Testis (tissue), 3 donors: Measurements from ENCODE around the gene XPC. TPM values are rescaled to one million over a fixed set of nuclear protein-coding genes. Genes with fewer than 3 reads are reported as not detected.

Experiments used
- DNase-seq: peaks from one replicate; pipeline ENCODE4 v3.0.0-alpha.2; 2019
- H3K27ac ChIP-seq, 2 donors: fragments of 200-600 bp; sonication (generic); one replicate each; pipeline ENCODE4 v1.5.1; 2019
- H3K27me3 ChIP-seq: fragments of 200-600 bp; sonication (generic); one replicate; pipeline ENCODE4 v1.5.1; 2019
- H3K36me3 ChIP-seq: fragments of 200-600 bp; sonication (generic); one replicate; pipeline ENCODE4 v1.5.1; 2017; ENCODE audit warnings: low read depth; ENCODE audit errors: missing control alignments
- H3K4me1 ChIP-seq: fragments of 200-600 bp; sonication (generic); one replicate; pipeline ENCODE4 v1.5.1; 2019
- H3K4me3 ChIP-seq, 2 donors: fragments of 200-600 bp; sonication (generic); one replicate each; pipeline ENCODE4 v1.5.1; 2017 to 2019
- H3K9me3 ChIP-seq: fragments of 200-600 bp; sonication (generic); one replicate; pipeline ENCODE4 v1.5.1; 2017
- CTCF ChIP-seq, 3 experiments: fragments of 450-650 bp in 2 of 3; fragments of 200-600 bp in 1 of 3; sonication (generic) in 1 of 3; IDR thresholded peaks; one replicate each; pipeline ENCODE4 v1.5.1; 2016 to 2019; ENCODE audit warnings: antibody characterized with exemption in 3 of 3, mild to moderate bottlenecking in 2 of 3, moderate library complexity in 1 of 3
- POLR2A ChIP-seq: fragments of 450-650 bp; IDR thresholded peaks from one replicate; pipeline ENCODE4 v1.6.1; 2017; ENCODE audit warnings: antibody characterized with exemption, mild to moderate bottlenecking, moderate library complexity
- WGBS, 2 donors: methylation state at CpG; one replicate each; pipeline ENCODE4 v1.1.5; 2018; 5-methylcytosine and 5-hydroxymethylcytosine counted together
- intact Hi-C: fragments of 100-400 bp; cut with DNase I; formaldehyde crosslinking; loops from one replicate; pipeline ENCODE4 v1.15.1; 2023; ENCODE audit warnings: low total_unique reads
- polyA plus RNA-seq: library from polyadenylated mRNA; stranded (reverse); fragments of 350-450 nt; fragmentation: Illumina TruSeq; extraction: RNeasy Lipid Tissue Mini Kit (QIAGEN cat#74804); gene quantifications from one replicate; pipeline ENCODE4 v1.2.3, GENCODE V29; 2014; ENCODE audit warnings: low read depth, low replicate concordance; ENCODE audit not compliant: insufficient read depth
- total RNA-seq, 2 donors: library from RNA; depleted of rRNA; stranded (reverse); fragments of >200 nt; gene quantifications; one replicate each; pipeline ENCODE4 v1.2.3, GENCODE V29; 2016

XPC gene
- total and polyA plus RNA-seq, 3 donors from 2014 or later: 25.1 to 54.1 (median 48.7) TPM

GRCh38 chr3:14126017-14126886 lies 52.1 kb downstream of the XPC start:
- intact Hi-C loops: loop anchor here (5.0 kb wide), 1 partner anchor 56 kb away; no protein-coding TSS in a partner anchor
- Histone ChIP-seq H3K27ac (peak overlapping the region; percentile 84 to 86), H3K27me3 (no peaks in the 10 kb centered on the region), H3K36me3 (peaks cover 6% of the 10 kb centered on the region), H3K9me3 (no peaks in the 10 kb centered on the region), H3K4me1 (peaks cover 26% of the 10 kb centered on the region), H3K4me3 (peak overlapping the region; percentile 69 to 92)
- TF ChIP-seq POLR2A: no peak
- TF ChIP-seq CTCF (IDR thresholded peaks at IDR 0.05): no peak
- DNase-seq: no peak
- WGBS, 2 donors: 30% methylated on average over 9 to 11 of the region's 11 CpGs

- no peaks in the 10 kb centered on the region for H3K9me3 ChIP-seq
- peaks cover 26% of the 10 kb centered on the region for H3K4me1 ChIP-seq
- peak overlapping the region; percentile 84 to 86 for H3K27ac ChIP-seq
- WGBS, 2 donors: 1% methylated on average over 25 to 44 of the region's 44 CpGs
- H3K36me3 ChIP-seq: no peaks in the 10 kb centered on the region
- no peak for TF ChIP-seq POLR2A
- TF ChIP-seq CTCF (IDR thresholded peaks at IDR 0.05): no peak
- DNase-seq: peak; percentile 60
- intact Hi-C loops: loop anchor here (5.0 kb wide), 1 partner anchor 57 kb away; no protein-coding TSS in a partner anchor
- H3K27me3 ChIP-seq: no peaks in the 10 kb centered on the region
- H3K4me3 ChIP-seq: peak overlapping the region; percentile 69 to 92
These were observed 53.0 kb downstream of the XPC start for GRCh38 chr3:14125193-14126016.

DNA sequence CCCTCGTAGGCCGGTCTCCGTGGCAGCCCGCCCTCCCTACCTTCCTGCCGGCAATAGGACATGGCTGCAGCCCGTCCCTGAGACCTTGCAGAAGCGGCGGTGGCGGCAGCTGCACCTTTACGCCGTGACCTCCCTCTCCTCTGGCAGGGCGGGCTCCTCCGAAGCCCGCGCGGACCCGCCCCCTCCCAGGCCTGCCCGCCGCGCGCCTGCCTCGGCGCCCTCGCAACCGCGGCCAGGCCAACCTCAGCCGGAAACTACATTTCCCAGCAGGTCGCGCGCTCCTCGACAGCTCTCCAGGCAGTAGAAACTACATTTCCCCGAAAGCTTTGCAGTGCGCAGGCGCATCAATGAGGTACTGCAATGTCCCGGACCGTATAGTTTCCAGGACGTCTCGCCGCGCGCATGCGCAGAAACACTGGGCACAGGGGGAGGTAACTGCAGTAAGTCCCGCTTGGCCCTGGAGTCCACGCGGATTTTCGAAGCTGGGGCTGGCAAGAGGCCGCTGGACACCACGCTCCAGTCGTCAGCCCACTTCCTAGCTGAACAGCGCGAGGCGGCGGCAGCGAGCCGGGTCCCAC lies 53.7 kb downstream of the XPC start, which contains the start of the genes CHCHD4 and TMEM43:
CHCHD4 (minus strand) TSS at position 256 of the 578 bp plus-strand sequence; CDS start at position 62, 194 bp downstream.
TMEM43 (plus strand) TSS at position 438 of the 578 bp plus-strand sequence. CDS start 142 bp downstream, outside the sequence.
- H3K36me3 ChIP-seq: no peaks in the 10 kb centered on the region
- peak; percentile 99 for DNase-seq
- H3K9me3 ChIP-seq: no peaks in the 10 kb centered on the region
- peak within 1 kb of the TSS; percentile 84 to 86 for H3K27ac ChIP-seq
- TF ChIP-seq POLR2A (no peak), CTCF (IDR thresholded peaks at IDR 0.05) (no peak)
- no peaks in the 10 kb centered on the region for H3K27me3 ChIP-seq
- peak within 1 kb of the TSS; percentile 69 to 92 for H3K4me3 ChIP-seq
- WGBS, 2 donors: 0 to 1% methylated on average over 28 to 55 of the region's 55 CpGs
- H3K4me1 ChIP-seq: peaks cover 26% of the 10 kb centered on the region
- intact Hi-C loops: loop anchor here (5.0 kb wide), 1 partner anchor 58 kb away; no protein-coding TSS in a partner anchor

DNA sequence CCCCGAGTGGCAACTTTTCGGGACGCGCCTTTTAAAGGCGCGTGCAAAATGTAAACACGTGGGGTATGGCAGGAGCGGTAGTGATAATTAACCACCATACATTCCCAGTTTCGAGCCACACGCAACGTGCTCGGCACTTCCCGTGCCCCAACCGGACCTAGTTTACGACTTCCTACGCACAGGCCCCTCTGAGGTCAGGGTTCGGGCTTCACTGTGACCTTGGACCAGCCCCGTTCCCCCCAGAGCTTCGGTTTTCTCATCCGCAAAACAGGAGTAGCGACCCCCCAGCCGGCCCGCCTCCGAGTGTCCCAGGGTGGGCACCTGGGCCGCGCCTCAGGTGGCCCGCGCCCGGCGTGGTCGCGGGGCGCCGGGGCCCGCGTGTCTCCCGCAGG lies 54.2 kb downstream of the XPC start:
- TF ChIP-seq CTCF (IDR thresholded peaks at IDR 0.05) (no peak), POLR2A (no peak)
- H3K9me3 ChIP-seq: no peaks in the 10 kb centered on the region
- intact Hi-C loops: no loop called here
- H3K27ac ChIP-seq: peak overlapping the region; percentile 84 to 86
- DNase-seq: peak; percentile 85
- peaks cover 26% of the 10 kb centered on the region for H3K4me1 ChIP-seq
- no peaks in the 10 kb centered on the region for H3K27me3 ChIP-seq
- H3K4me3 ChIP-seq: peak overlapping the region; percentile 69 to 92
- H3K36me3 ChIP-seq: no peaks in the 10 kb centered on the region
- WGBS, 2 donors: 0% methylated on average over 9 to 37 of the region's 37 CpGs
